AG04449 (cell line): ENCODE results near the gene PHACTR2.

Experiments used
- CTCF ChIA-PET: fragments of 350-600 bp; formaldehyde crosslinking; extraction: SDS; loops from one replicate; lab custom pipeline; 2021; ENCODE audit warnings: antibody characterized with exemption; lab: Yijun Ruan, JAX
- POLR2A ChIA-PET: fragments of 400-600, 350-600 bp; formaldehyde crosslinking; extraction: SDS; loops from one replicate; lab custom pipeline; 2020; ENCODE audit warnings: antibody characterized with exemption, inconsistent platforms; lab: Yijun Ruan, JAX
- DNase-seq: peaks from one replicate; pipeline ENCODE4 v3.0.0-alpha.2; 2010; ENCODE audit warnings: low read depth, low spot score
- H3K4me3 ChIP-seq: 2 replicates; pipeline ENCODE4 v1.5.1; 2011; ENCODE audit warnings: low read depth, mild to moderate bottlenecking, control low read depth, low read length
- TF ChIP-seq, protein P1 (sequence below): IDR thresholded peaks from one replicate; pipeline ENCODE4 v1.5.1; 2011; ENCODE audit warnings: mild to moderate bottlenecking, moderate library complexity, low read length, control low read depth, inconsistent platforms; ENCODE audit not compliant: insufficient read depth; ENCODE audit errors: missing control alignments

The PHACTR2 gene

DNA sequence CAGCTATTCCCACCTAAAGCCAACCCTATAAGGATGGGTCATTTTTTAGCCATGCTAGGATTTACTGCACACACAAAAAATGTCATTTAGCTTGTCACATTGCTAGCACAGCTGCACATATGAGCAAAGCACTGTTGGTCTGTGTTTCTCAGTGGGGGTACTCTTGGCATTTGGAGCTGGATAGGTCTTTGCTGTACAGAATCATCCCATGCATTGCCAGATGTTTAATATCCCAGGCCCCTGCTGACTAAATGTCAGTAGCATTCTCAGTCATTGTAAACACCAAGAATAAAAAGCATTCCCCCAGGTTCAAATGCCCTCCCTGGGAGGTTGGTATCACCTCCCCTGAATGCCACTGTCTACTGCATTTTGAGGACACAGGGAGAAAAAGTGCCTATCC lies 150.8 kb downstream of the PHACTR2 start:
- ChIA-PET POLR2A (no interaction called here), CTCF (interaction anchor here (0.6 kb wide), 1 partner anchor 1104 kb away, joined by 3 read pairs; no protein-coding TSS in a partner anchor)
- H3K4me3 ChIP-seq = no peak overlapping the region

DNA sequence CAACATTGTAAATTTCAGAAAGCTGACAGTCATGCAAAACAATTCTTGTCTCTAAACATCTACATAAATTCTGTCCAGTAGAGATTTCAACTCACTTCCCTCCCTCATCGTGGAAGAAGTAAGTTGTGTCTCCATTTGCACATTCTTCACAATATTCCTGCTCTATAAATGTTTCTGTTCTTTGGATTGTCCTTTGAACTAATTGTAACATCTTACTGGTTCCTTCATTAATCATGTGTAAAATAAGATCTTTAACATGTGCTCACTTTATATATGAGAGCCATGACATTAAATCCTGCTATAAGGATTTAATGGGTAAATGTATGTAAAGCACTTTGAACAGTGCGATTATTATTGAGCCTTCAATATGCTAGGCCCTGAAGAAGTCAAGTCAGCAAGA lies 158.4 kb downstream of the PHACTR2 start:
- CTCF ChIA-PET = interaction anchor here (0.7 kb wide), 1 partner anchor 49 kb away, joined by 3 read pairs; no protein-coding TSS in a partner anchor
- TF ChIP-seq, protein P1, sequence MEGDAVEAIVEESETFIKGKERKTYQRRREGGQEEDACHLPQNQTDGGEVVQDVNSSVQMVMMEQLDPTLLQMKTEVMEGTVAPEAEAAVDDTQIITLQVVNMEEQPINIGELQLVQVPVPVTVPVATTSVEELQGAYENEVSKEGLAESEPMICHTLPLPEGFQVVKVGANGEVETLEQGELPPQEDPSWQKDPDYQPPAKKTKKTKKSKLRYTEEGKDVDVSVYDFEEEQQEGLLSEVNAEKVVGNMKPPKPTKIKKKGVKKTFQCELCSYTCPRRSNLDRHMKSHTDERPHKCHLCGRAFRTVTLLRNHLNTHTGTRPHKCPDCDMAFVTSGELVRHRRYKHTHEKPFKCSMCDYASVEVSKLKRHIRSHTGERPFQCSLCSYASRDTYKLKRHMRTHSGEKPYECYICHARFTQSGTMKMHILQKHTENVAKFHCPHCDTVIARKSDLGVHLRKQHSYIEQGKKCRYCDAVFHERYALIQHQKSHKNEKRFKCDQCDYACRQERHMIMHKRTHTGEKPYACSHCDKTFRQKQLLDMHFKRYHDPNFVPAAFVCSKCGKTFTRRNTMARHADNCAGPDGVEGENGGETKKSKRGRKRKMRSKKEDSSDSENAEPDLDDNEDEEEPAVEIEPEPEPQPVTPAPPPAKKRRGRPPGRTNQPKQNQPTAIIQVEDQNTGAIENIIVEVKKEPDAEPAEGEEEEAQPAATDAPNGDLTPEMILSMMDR = no peak
- no peak for DNase-seq
- no peak overlapping the region for H3K4me3 ChIP-seq
- POLR2A ChIA-PET = no interaction called here

More for the DNA sequence above, 150.8 kb downstream of the PHACTR2 start:
- no peak for DNase-seq
- TF ChIP-seq, protein P1 = no peak

DNA sequence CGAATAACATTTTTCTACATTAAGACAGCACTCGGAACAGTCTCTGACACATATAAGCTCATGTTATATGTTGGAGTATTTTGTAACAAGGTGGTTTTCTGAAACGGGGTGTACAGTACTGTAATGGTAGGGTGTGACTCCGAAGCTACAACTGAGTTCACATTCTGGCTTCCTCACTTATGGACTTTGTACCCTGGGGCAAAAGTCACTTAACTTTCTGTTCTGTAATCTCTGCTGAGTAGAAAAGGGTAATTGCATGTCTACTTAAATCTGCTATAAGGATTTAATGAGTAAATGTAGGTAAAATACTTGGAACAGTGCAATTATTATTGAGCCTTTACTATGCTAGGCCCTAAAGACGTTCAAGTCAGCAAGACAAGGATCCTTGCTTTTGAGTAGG lies 160.6 kb downstream of the PHACTR2 start:
- POLR2A ChIA-PET = no interaction called here
- TF ChIP-seq, protein P1 = no peak
- H3K4me3 ChIP-seq = no peak overlapping the region
- CTCF ChIA-PET = no interaction called here
- no peak for DNase-seq

DNA sequence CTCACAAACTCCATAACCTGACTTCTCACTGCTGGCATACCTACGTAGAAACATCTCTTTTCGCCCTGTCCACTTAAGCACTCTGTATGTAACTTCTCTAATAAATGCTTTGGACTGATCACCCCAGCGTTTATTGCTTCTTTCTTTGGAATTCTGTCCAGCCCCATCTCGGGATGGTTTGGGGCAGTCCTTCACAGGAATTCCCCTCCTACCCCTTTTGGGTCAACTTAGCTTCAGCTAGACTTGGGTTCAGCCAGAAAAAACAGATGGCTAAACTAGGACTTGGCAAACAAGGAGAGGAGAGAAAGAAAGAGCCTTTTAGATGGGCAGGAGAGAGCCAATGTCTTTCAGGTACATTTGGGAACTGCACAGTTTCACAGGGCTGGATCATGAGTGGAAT lies 161.4 kb downstream of the PHACTR2 start:
- POLR2A ChIA-PET = no interaction called here
- DNase-seq = no peak
- CTCF ChIA-PET = no interaction called here
- TF ChIP-seq, protein P1 = no peak
- no peak overlapping the region for H3K4me3 ChIP-seq

DNA sequence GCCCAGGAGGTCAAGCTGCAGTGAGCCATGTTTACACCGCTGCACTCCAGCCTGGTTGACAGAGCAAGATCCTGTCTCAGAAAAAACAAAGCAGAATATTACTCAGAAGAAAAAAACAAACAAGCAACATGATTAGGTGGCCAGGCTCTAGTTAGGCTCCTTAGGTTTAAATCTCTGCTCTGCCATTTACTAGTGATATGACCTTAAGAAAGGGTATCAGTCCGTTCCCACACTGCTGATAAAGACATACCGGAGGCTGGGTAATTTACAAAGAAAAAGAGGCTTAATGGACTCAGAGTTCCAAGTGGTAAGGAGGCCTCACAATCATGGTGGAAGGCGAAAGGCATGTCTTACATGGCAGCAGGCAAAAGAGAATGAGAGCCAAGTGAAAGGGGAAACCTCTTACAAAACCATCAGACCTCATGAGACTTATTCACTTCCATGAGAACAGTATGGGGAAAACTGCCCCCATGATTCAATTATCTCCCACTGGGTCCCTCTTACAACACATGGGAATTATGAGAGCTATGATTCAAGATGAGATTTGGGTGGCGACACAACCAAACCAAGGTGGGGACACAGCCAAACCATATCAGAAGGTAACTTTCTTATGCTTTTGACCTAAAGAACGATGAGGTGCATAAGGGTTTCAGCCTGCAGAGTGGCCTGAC lies 163.0 kb downstream of the PHACTR2 start:
- DNase-seq = no peak
- TF ChIP-seq, protein P1 = no peak
- H3K4me3 ChIP-seq = no peak overlapping the region
- POLR2A ChIA-PET = no interaction called here
- CTCF ChIA-PET = no interaction called here

DNA sequence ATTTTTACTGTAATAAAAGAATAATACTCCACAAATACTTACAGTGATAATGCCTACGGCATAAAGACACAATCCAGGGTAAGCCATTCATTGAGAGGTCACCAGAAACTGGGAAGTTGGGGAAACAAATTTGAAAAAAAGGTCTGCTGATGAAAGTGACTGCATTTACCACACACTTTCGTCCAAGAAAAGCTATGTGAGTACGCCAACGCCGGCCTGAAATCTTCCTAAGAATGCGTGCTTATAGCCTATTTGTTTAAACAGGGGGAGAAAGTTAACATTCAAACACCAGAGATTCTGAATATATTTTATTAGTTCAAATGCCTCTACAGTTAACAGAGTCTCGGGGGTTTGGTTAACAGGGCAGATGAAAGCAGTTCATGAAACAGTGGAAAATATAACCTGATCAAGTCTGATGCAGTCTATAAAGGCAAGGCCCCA lies 164.7 kb downstream of the PHACTR2 start:
- TF ChIP-seq, protein P1 = no peak
- peak overlapping the region; percentile 99 for H3K4me3 ChIP-seq
- DNase-seq = no peak
- ChIA-PET POLR2A (interaction anchor here (0.7 to 1.8 kb wide), 8 partner anchors 60 to 267 kb away, joined by 3 to 9 read pairs (median 3); partner anchors contain the start of gene PLAGL1), CTCF (interaction anchor here (0.7 to 4.2 kb wide), 4 partner anchors 10 to 267 kb away, joined by 3 to 33 read pairs (median 4); no protein-coding TSS in a partner anchor)
